Liver (tissue), 9 donors: ENCODE data around the gene CXCR3. TPM values are rescaled to one million over a fixed set of nuclear protein-coding genes. Genes with fewer than 3 reads are reported as not detected.

ENCODE experiments used
- DNase-seq: peaks from one replicate; pipeline ENCODE4 v3.0.0-alpha.2; 2017; ENCODE audit warnings: low spot score
- H3K27ac ChIP-seq, 2 donors: one replicate each; pipeline ENCODE4 v1.7.0; 2013; ENCODE audit warnings: inconsistent platforms in 2 of 2, low read length in 2 of 2, control low read depth in 1 of 2, low read depth in 1 of 2, mild to moderate bottlenecking in 1 of 2
- H3K27me3 ChIP-seq, 4 donors: one replicate each; pipeline versions ENCODE4 v1.6.1 to v1.7.0; 2013; ENCODE audit warnings: low read length in 3 of 4, inconsistent platforms in 1 of 4, mild to moderate bottlenecking in 1 of 4, moderate library complexity in 1 of 4; ENCODE audit not compliant: control insufficient read depth in 4 of 4, insufficient read depth in 4 of 4
- H3K36me3 ChIP-seq, 4 donors: one replicate each; pipeline versions ENCODE4 v1.6.1 to v1.7.0; 2013; ENCODE audit warnings: low read length in 3 of 4, mild to moderate bottlenecking in 3 of 4, low read depth in 1 of 4, moderate library complexity in 1 of 4; ENCODE audit not compliant: control insufficient read depth in 4 of 4, insufficient read depth in 3 of 4
- H3K4me1 ChIP-seq, 4 donors: one replicate each; pipeline versions ENCODE4 v1.6.1 to v1.7.0; 2013; ENCODE audit warnings: low read length in 3 of 4, mild to moderate bottlenecking in 3 of 4, moderate library complexity in 1 of 4; ENCODE audit not compliant: control insufficient read depth in 4 of 4, insufficient read depth in 4 of 4
- H3K4me3 ChIP-seq, 3 donors: one replicate each; pipeline versions ENCODE4 v1.6.1 to v1.7.0; 2013; ENCODE audit warnings: low read length in 3 of 3, control low read depth in 1 of 3, low read depth in 1 of 3, mild to moderate bottlenecking in 1 of 3
- H3K9ac ChIP-seq, 2 donors: one replicate each; pipeline ENCODE4 v1.7.0; 2013; ENCODE audit warnings: low read length in 2 of 2, mild to moderate bottlenecking in 2 of 2, moderate library complexity in 2 of 2, control low read depth in 1 of 2, low read depth in 1 of 2
- H3K9me3 ChIP-seq, 4 donors: one replicate each; pipeline versions ENCODE4 v1.6.1 to v1.7.0; 2013; ENCODE audit warnings: low read length in 3 of 4; ENCODE audit not compliant: control insufficient read depth in 4 of 4
- ATF3 ChIP-seq: IDR thresholded peaks from 2 replicates; pipeline ENCODE4 v1.6.1; 2016; ENCODE audit warnings: antibody characterized with exemption
- CTCF ChIP-seq: fragments of 150-350 bp; IDR thresholded peaks from 2 replicates; pipeline ENCODE4 v1.5.1; 2017; ENCODE audit warnings: improper control_type of control experiment, low read depth, low read length; ENCODE audit not compliant: missing input control
- EGR1 ChIP-seq, 2 donors: IDR thresholded peaks; 2 replicates each; pipeline ENCODE4 v1.6.1; 2016 to 2018; ENCODE audit warnings: antibody characterized with exemption in 2 of 2, low read depth in 2 of 2
- FOXA1 ChIP-seq: IDR thresholded peaks from 2 replicates; pipeline ENCODE4 v1.6.1; 2016; ENCODE audit warnings: antibody characterized with exemption
- FOXA2 ChIP-seq: IDR thresholded peaks from 2 replicates; pipeline ENCODE4 v1.6.1; 2016; ENCODE audit warnings: antibody characterized with exemption
- GABPA ChIP-seq, 2 donors: IDR thresholded peaks in 1 of 2; conservative IDR thresholded peaks in 1 of 2; 2 replicates each; pipeline ENCODE4 v1.6.1; 2016; ENCODE audit warnings: antibody characterized with exemption in 2 of 2, mild to moderate bottlenecking in 1 of 2, moderate library complexity in 1 of 2
- HNF4A ChIP-seq, 2 donors: conservative IDR thresholded peaks; 2 replicates each; pipeline ENCODE4 v1.6.1; 2016; ENCODE audit warnings: antibody characterized with exemption in 2 of 2, mild to moderate bottlenecking in 2 of 2
- HNF4G ChIP-seq: IDR thresholded peaks from 2 replicates; pipeline ENCODE4 v1.6.1; 2016; ENCODE audit warnings: antibody characterized with exemption
- JUND ChIP-seq, 2 donors: IDR thresholded peaks; 2 replicates each; pipeline ENCODE4 v1.6.1; 2016; ENCODE audit warnings: antibody characterized with exemption in 2 of 2
- MAX ChIP-seq: IDR thresholded peaks from 2 replicates; pipeline ENCODE4 v1.6.1; 2016; ENCODE audit warnings: antibody characterized with exemption
- NR2F2 ChIP-seq: IDR thresholded peaks from 2 replicates; pipeline ENCODE4 v1.6.1; 2016; ENCODE audit warnings: antibody characterized with exemption
- RAD21 ChIP-seq, 2 donors: IDR thresholded peaks; 2 replicates each; pipeline ENCODE4 v1.6.1; 2016; ENCODE audit warnings: antibody characterized with exemption in 2 of 2, mild to moderate bottlenecking in 2 of 2
- REST ChIP-seq: IDR thresholded peaks from 2 replicates; pipeline ENCODE4 v1.6.1; 2016; ENCODE audit warnings: antibody characterized with exemption, mild to moderate bottlenecking
- RXRA ChIP-seq, 2 donors: IDR thresholded peaks; 2 replicates each; pipeline ENCODE4 v1.6.1; 2017 to 2018; ENCODE audit warnings: antibody characterized with exemption in 2 of 2, mild to moderate bottlenecking in 1 of 2
- SP1 ChIP-seq: IDR thresholded peaks from 2 replicates; pipeline ENCODE4 v1.6.1; 2018; ENCODE audit warnings: antibody characterized with exemption, mild to moderate bottlenecking
- TAF1 ChIP-seq: conservative IDR thresholded peaks from 2 replicates; pipeline ENCODE4 v1.6.1; 2016; ENCODE audit warnings: antibody characterized with exemption, mild to moderate bottlenecking
- YY1 ChIP-seq: IDR thresholded peaks from 2 replicates; pipeline ENCODE4 v1.6.1; 2016; ENCODE audit warnings: antibody characterized with exemption, mild to moderate bottlenecking
- ZBTB33 ChIP-seq: IDR thresholded peaks from 2 replicates; pipeline ENCODE4 v1.6.1; 2016; ENCODE audit warnings: antibody characterized with exemption
- WGBS: extraction: QIAGEN DNeasy Blood & Tissue Kit; methylation state at CpG from one replicate; pipeline ENCODE4 v1.1.7; 2013; 5-methylcytosine and 5-hydroxymethylcytosine counted together
- polyA plus RNA-seq, 2 donors: library from polyadenylated mRNA; stranded (reverse) in 1 of 2; unstranded in 1 of 2; fragments of 200-250 nt in 1 of 2; fragments of >200 nt in 1 of 2; fragmentation: Nextera tagmentation in 1 of 2; extraction: Ambion mirVana in 1 of 2; gene quantifications; one replicate each; pipeline versions ENCODE4 v1.2.1 to v1.2.3, GENCODE V29; 2013 to 2015
- total RNA-seq, 2 donors: library from RNA; depleted of rRNA; stranded (reverse); fragments of >200 nt; gene quantifications; one replicate each; pipeline ENCODE4 v1.2.3, GENCODE V29; 2014
- donor health status: healthy.
- donor health status: healthy.
- donor health status: healthy.
- donor health status: healthy.
- donor health status: healthy.

The CXCR3 gene
- total and polyA plus RNA-seq, 4 donors, result 0.25 to 0.27 (median 0.25) TPM; not detected in 1

- WGBS, result 70% methylated on average over 9 of the region's 9 CpGs
- Histone ChIP-seq H3K36me3 (peaks cover 3 to 44% (median 26%) of the 10 kb centered on the region in 4 donors), H3K9me3 (no peaks in the 10 kb centered on the region)
Measured at GRCh38 chrX:71606536-71607216, 11.6 kb downstream of the CXCR3 start.

More at GRCh38 chrX:71606536-71607216, 11.6 kb downstream of the CXCR3 start:
- Histone ChIP-seq H3K27ac (no peak overlapping the region), H3K4me3 (no peak overlapping the region), H3K27me3 (no peaks in the 10 kb centered on the region), H3K9ac (no peak overlapping the region), H3K4me1 (no peaks in the 10 kb centered on the region)
- TF ChIP-seq GABPA (IDR thresholded peaks at IDR 0.05 in 1 of 2, conservative IDR thresholded peaks at IDR 0.05 in 1 of 2), result no peak
- TF ChIP-seq JUND (IDR thresholded peaks at IDR 0.05), result no peak
- no peak for TF ChIP-seq FOXA1
- no peak for TF ChIP-seq MAX
- no peak for TF ChIP-seq FOXA2
- no peak for TF ChIP-seq RXRA (IDR thresholded peaks at IDR 0.05)
- TF ChIP-seq ZBTB33, result no peak
- TF ChIP-seq HNF4G, result no peak
- TF ChIP-seq SP1, result no peak
- no peak for TF ChIP-seq REST
- TF ChIP-seq CTCF, result no peak
- no peak for TF ChIP-seq ATF3
- TF ChIP-seq YY1, result no peak
- TF ChIP-seq TAF1, result no peak
- no peak for TF ChIP-seq EGR1 (IDR thresholded peaks at IDR 0.05; ENCODE audit: low read depth in 2 of 2)
- no peak for TF ChIP-seq HNF4A (conservative IDR thresholded peaks at IDR 0.05)
- TF ChIP-seq NR2F2, result no peak
- no peak for TF ChIP-seq RAD21 (IDR thresholded peaks at IDR 0.05)
- DNase-seq, result no peak
